Astrocyte of the cerebellum (primary cell): ENCODE measurements around the gene LIPC.

Experiments
- DNase-seq: peaks from one replicate; pipeline ENCODE4 v3.0.0-alpha.2; 2011; ENCODE audit warnings: low read depth
- H3K4me3 ChIP-seq: 2 replicates; pipeline ENCODE4 v1.5.1; 2011; ENCODE audit warnings: mild to moderate bottlenecking, low read depth, low read length, moderate library complexity
- in situ Hi-C: cut with HindIII; loops from 2 replicates; pipeline ENCODE4 v1.10.0; 2017; ENCODE audit warnings: low sequenced_read_pairs
- TF ChIP-seq, protein P1 (sequence below): IDR thresholded peaks from 2 replicates; pipeline ENCODE4 v1.5.1; 2012; ENCODE audit warnings: low read length, low read depth, moderate library complexity, mild to moderate bottlenecking; ENCODE audit errors: missing control alignments

Gene LIPC

DNA sequence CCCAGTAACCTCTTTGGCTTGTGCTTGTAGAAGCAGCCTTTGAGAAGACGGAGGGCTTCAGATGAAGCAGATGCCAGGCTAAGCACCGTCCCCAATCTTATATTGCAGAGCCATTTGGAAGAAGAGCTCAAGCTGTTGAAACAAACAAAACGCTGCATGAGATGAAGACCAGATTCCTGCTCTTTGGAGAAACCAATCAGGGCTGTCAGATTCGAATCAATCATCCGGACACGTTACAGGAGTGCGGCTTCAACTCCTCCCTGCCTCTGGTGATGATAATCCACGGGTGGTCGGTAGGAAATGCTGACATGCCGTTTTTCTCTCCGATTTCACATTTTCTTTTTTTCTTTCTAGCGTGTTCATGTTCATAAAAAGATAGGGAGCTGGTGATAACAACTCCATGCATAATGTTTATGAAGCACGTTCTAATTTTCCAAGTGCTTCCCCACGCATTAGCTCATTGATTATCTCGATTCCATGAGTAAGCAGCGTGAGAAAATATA, 106.5 kb downstream of the LIPC start:
- TF ChIP-seq, protein P1, sequence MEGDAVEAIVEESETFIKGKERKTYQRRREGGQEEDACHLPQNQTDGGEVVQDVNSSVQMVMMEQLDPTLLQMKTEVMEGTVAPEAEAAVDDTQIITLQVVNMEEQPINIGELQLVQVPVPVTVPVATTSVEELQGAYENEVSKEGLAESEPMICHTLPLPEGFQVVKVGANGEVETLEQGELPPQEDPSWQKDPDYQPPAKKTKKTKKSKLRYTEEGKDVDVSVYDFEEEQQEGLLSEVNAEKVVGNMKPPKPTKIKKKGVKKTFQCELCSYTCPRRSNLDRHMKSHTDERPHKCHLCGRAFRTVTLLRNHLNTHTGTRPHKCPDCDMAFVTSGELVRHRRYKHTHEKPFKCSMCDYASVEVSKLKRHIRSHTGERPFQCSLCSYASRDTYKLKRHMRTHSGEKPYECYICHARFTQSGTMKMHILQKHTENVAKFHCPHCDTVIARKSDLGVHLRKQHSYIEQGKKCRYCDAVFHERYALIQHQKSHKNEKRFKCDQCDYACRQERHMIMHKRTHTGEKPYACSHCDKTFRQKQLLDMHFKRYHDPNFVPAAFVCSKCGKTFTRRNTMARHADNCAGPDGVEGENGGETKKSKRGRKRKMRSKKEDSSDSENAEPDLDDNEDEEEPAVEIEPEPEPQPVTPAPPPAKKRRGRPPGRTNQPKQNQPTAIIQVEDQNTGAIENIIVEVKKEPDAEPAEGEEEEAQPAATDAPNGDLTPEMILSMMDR: no peak
- in situ Hi-C loops: no loop called here

DNA sequence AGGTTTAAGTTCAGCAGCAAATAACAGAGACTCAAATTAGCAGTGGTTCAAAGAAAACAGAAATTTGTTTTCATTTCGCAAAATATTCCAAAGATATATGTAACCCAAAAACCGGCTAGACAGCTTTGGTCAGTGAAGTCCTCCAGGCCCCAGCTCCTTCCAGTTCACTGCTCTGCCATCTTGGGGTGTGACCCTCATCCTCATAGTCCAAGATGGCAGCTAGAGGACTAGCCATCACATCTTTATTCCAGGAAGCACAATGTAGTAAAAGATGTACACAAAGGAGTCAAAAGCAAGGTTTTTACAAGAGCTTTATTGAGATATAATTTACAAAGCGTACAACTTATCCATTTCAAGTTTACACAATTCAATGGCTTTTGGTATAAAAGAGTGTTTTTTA, 107.1 kb downstream of the LIPC start:
- TF ChIP-seq, protein P1: no peak
- in situ Hi-C loops: no loop called here

More for the DNA sequence above, 106.5 kb downstream of the LIPC start:
- no peak for DNase-seq
- no peak overlapping the region for H3K4me3 ChIP-seq

DNA sequence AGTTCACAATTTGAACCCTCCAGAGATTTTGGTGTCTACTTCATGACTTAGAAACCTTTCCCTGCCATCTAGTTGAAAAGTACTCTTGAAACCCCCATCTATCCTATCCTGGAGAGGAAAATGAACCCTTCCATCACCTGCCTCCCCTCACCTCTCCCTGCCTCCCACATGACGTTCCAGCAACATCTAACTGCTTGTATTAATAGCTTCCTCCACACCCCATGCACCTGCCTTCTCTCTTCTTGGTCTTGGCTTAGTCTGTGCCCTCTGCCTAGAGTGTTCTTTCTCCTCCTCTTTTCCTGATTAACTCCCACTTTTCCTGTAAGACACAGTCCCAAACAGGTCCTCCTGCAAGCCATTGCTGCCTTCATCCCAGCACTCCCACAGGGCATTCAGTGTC, 107.8 kb downstream of the LIPC start:
- in situ Hi-C loops: no loop called here
- TF ChIP-seq, protein P1: no peak
- DNase-seq: no peak
- H3K4me3 ChIP-seq: no peak overlapping the region

More for the DNA sequence above, 107.1 kb downstream of the LIPC start:
- no peak for DNase-seq
- H3K4me3 ChIP-seq: no peak overlapping the region

DNA sequence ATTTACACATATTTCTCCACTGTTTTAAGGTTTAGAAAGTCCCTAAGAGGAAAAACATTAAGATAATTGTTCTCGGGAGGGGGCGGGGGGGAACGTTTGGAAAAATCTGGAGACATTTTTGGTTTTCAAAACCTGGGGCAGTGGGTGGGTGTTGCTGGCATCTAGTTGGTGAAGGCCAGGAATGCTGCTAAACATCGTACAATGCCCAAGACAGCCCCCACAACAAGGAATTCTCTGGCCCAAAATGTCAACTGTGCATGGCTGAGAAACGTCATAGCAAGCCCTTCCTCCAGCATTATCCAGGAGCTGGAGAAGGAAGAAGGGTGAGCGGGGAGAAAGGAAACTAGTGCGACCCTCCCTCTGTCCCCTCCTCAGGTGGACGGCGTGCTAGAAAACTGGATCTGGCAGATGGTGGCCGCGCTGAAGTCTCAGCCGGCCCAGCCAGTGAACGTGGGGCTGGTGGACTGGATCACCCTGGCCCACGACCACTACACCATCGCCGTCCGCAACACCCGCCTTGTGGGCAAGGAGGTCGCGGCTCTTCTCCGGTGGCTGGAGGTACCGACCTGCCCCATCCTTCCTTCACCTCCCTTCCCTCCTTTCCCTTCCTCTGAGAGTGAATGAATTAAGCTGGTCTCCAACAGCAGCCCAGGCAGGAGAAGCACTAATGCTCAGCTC, 109.8 kb downstream of the LIPC start:
- in situ Hi-C loops: no loop called here
- no peak for DNase-seq
- TF ChIP-seq, protein P1: no peak
- H3K4me3 ChIP-seq: no peak overlapping the region

DNA sequence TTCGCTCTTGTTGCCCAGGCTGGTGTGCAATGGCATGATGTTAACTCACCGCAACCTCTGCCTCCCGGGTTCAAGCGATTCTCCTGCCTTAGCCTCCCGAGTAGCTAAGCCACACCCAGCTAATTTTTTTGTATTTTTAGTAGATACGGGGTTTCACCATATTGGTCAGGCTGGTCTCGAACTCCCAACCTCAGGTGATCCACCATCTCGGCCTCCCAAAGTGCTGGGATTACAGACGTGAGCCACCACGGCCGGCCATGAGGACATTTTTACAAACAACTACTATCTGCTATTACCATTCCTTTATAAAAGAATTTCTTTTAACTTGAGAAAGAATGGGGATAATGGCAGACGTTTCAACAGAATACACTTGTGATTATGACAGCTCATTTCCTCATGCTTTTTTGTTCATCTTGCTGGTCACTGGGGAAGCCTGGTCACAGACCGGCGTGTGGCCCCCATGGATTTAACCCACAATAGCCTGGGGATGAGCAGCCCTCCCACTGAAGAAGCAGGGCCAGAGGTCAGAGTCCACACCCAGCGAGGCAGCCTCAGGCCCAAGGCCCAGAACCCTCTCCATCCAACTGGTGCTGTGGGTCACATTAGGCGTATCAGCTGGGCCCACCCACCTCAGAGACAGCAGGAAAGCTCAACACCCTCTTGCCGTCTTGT, 112.0 kb downstream of the LIPC start:
- in situ Hi-C loops: no loop called here
- DNase-seq: no peak
- no peak overlapping the region for H3K4me3 ChIP-seq
- TF ChIP-seq, protein P1: no peak

DNA sequence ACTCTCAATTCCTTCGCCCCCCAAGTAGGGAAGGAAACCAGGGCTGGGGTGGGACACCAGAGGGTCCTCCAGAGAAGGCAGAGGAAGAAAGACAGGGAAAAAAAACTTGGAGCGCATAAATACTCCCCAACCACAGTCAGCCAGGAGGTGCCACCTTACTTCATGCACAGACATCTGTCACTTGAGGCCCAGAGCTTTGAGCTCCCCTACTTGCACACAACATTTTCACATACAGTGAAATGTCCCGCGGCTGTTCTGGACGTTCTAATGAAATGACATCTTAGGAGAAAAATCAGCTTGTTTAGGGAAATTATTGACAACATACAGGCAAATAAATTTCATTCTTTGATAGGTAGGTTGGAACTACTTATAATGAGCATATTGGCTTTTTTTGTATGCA, 113.0 kb downstream of the LIPC start:
- TF ChIP-seq, protein P1: no peak
- in situ Hi-C loops: no loop called here
- H3K4me3 ChIP-seq: no peak overlapping the region
- DNase-seq: no peak
